CD8-positive, alpha-beta memory T cell (primary cell): ENCODE data around the gene AQP9. TPM values are rescaled to one million over a fixed set of nuclear protein-coding genes. Genes with fewer than 3 reads are reported as not detected.
A peak's percentile ranks its signal among the peaks of the same experiment; 100 is the strongest.

Experiments
- CTCF ChIA-PET: fragments of 350-600 bp; sonication (Branson Sonifier 250); formaldehyde crosslinking; loops from one replicate; lab custom pipeline; 2021; ENCODE audit warnings: antibody characterized with exemption; lab: Charles Lee
- POLR2A ChIA-PET: fragments of 350-600 bp; sonication (Branson Sonifier 250); formaldehyde crosslinking; loops from one replicate; lab custom pipeline; 2021; ENCODE audit warnings: antibody characterized with exemption; lab: Charles Lee
- DNase-seq, 5 donors: peaks; one replicate each; pipeline versions ENCODE4 v3.0.0 to v3.0.0-alpha.2; 2020 to 2022; ENCODE audit warnings: mixed read lengths in 1 of 5
- H3K27ac ChIP-seq: one replicate; pipeline ENCODE4 v1.7.0; 2013; ENCODE audit warnings: low read depth, mild to moderate bottlenecking, low read length, moderate library complexity
- H3K27me3 ChIP-seq: 2 replicates; pipeline ENCODE4 v1.7.0; 2013; ENCODE audit warnings: low read length, mild to moderate bottlenecking; ENCODE audit not compliant: insufficient read depth, poor library complexity, severe bottlenecking
- H3K36me3 ChIP-seq: 2 replicates; pipeline ENCODE4 v1.7.0; 2013; ENCODE audit warnings: mild to moderate bottlenecking, low read length, moderate library complexity; ENCODE audit not compliant: insufficient read depth
- H3K4me1 ChIP-seq: 2 replicates; pipeline ENCODE4 v1.7.0; 2013; ENCODE audit warnings: mild to moderate bottlenecking, low read length, moderate library complexity; ENCODE audit not compliant: insufficient read depth
- H3K4me3 ChIP-seq: 2 replicates; pipeline ENCODE4 v1.7.0; 2013; ENCODE audit warnings: mild to moderate bottlenecking, low read length
- H3K9me3 ChIP-seq: 2 replicates; pipeline ENCODE4 v1.7.0; 2013; ENCODE audit warnings: mild to moderate bottlenecking, low read length
- H3K27ac Mint-ChIP-seq, 8 donors: one replicate each; pipeline ENCODE4 v1.8.0; 2020 to 2021; ENCODE audit warnings: mixed read lengths in 8 of 8, mild to moderate bottlenecking in 6 of 8, inconsistent platforms in 3 of 8, moderate library complexity in 3 of 8
- H3K27me3 Mint-ChIP-seq, 2 donors: one replicate each; pipeline ENCODE4 v1.8.0; 2020 to 2021; ENCODE audit warnings: mixed read lengths in 2 of 2, mild to moderate bottlenecking in 1 of 2, moderate library complexity in 1 of 2
- H3K36me3 Mint-ChIP-seq, 3 donors: one replicate each; pipeline ENCODE4 v1.8.0; 2020 to 2021; ENCODE audit warnings: mixed read lengths in 3 of 3, inconsistent platforms in 1 of 3, mild to moderate bottlenecking in 1 of 3
- H3K4me1 Mint-ChIP-seq, 3 donors: one replicate each; pipeline ENCODE4 v1.8.0; 2020 to 2021; ENCODE audit warnings: mixed read lengths in 3 of 3, inconsistent platforms in 1 of 3, mild to moderate bottlenecking in 1 of 3
- H3K4me3 Mint-ChIP-seq, 7 donors: one replicate each; pipeline ENCODE4 v1.8.0; 2020 to 2021; ENCODE audit warnings: mixed read lengths in 7 of 7, mild to moderate bottlenecking in 6 of 7, moderate library complexity in 4 of 7, inconsistent platforms in 2 of 7
- H3K9me3 Mint-ChIP-seq, 5 donors: one replicate each; pipeline ENCODE4 v1.8.0; 2020 to 2022; ENCODE audit warnings: mixed read lengths in 5 of 5, mild to moderate bottlenecking in 3 of 5, moderate library complexity in 2 of 5, inconsistent platforms in 1 of 5
- polyA plus RNA-seq: library from polyadenylated mRNA; unstranded; fragments of 300-500 nt; fragmentation: Illumina TruSeq; gene quantifications from one replicate; pipeline ENCODE4 v1.2.3, GENCODE V29; 2021
- total RNA-seq, 2 experiments: library from RNA; stranded (reverse); gene quantifications; one replicate each; pipeline ENCODE4 v1.2.3, GENCODE V29; 2021

AQP9 gene
- under 1 TPM; 0.18 to 0.22 TPM for total RNA-seq
- not detected for polyA plus RNA-seq

- H3K27ac Mint-ChIP-seq: no peak within 1 kb of the TSS
- no peak within 1 kb of the TSS for H3K27ac ChIP-seq
- POLR2A ChIA-PET: no interaction called here
- no peaks in the 10 kb centered on the region for H3K27me3 ChIP-seq
- H3K4me3 Mint-ChIP-seq: no peak within 1 kb of the TSS
- H3K4me3 ChIP-seq: no peak within 1 kb of the TSS
- no peaks in the 10 kb centered on the region for H3K36me3 ChIP-seq
- no peaks in the 10 kb centered on the region for H3K4me1 Mint-ChIP-seq
- DNase-seq: no peak
- peaks cover 12 to 22% of the 10 kb centered on the region in 2 donors for H3K27me3 Mint-ChIP-seq
- CTCF ChIA-PET: no interaction called here
- H3K36me3 Mint-ChIP-seq: no peaks in the 10 kb centered on the region
- H3K9me3 Mint-ChIP-seq: no peaks in the 10 kb centered on the region
- H3K9me3 ChIP-seq: no peaks in the 10 kb centered on the region
- H3K4me1 ChIP-seq: no peaks in the 10 kb centered on the region
Observed at GRCh38 chr15:58138106-58138505, at the start of gene AQP9. Gene AQP9 (plus strand): TSS chr15:58138381. CDS start chr15:58138566, 185 bp downstream.

GRCh38 chr15:58095415-58095814, 42.8 kb upstream of the AQP9 start:
- H3K27me3 Mint-ChIP-seq: peaks cover 3 to 15% of the 10 kb centered on the region in 2 donors
- H3K27ac ChIP-seq: no peak overlapping the region
- H3K9me3 ChIP-seq: no peaks in the 10 kb centered on the region
- H3K4me3 ChIP-seq: no peak overlapping the region
- H3K36me3 ChIP-seq: no peaks in the 10 kb centered on the region
- H3K9me3 Mint-ChIP-seq: peaks cover 0 to 6% (median 2%) of the 10 kb centered on the region in 5 donors
- H3K36me3 Mint-ChIP-seq: no peaks in the 10 kb centered on the region
- no peak for DNase-seq
- no peaks in the 10 kb centered on the region for H3K27me3 ChIP-seq
- POLR2A ChIA-PET: no interaction called here
- H3K4me1 Mint-ChIP-seq: no peaks in the 10 kb centered on the region
- H3K4me3 Mint-ChIP-seq: no peak overlapping the region
- no peak overlapping the region for H3K27ac Mint-ChIP-seq
- H3K4me1 ChIP-seq: no peaks in the 10 kb centered on the region
- CTCF ChIA-PET: no interaction called here

- Mint-ChIP-seq H3K27ac (no peak overlapping the region), H3K4me1 (no peaks in the 10 kb centered on the region), H3K9me3 (peaks cover 0 to 6% (median 2%) of the 10 kb centered on the region in 5 donors), H3K36me3 (no peaks in the 10 kb centered on the region), H3K27me3 (peaks cover 5 to 25% of the 10 kb centered on the region in 2 donors), H3K4me3 (no peak overlapping the region)
- CTCF ChIA-PET: no interaction called here
- no peaks in the 10 kb centered on the region for H3K4me1 ChIP-seq
- POLR2A ChIA-PET: no interaction called here
- H3K27ac ChIP-seq: no peak overlapping the region
- peaks cover 4% of the 10 kb centered on the region for H3K27me3 ChIP-seq
- DNase-seq: no peak
- H3K4me3 ChIP-seq: no peak overlapping the region
- H3K36me3 ChIP-seq: no peaks in the 10 kb centered on the region
- no peaks in the 10 kb centered on the region for H3K9me3 ChIP-seq
Observed at GRCh38 chr15:58096529-58097084, 41.6 kb upstream of the AQP9 start.

- Mint-ChIP-seq H3K9me3 (peaks cover 0 to 2% (median 0%) of the 10 kb centered on the region in 5 donors), H3K36me3 (no peaks in the 10 kb centered on the region), H3K4me1 (no peaks in the 10 kb centered on the region), H3K27ac (no peak overlapping the region), H3K27me3 (peaks cover 8 to 50% of the 10 kb centered on the region in 2 donors), H3K4me3 (no peak overlapping the region)
- Histone ChIP-seq H3K4me1 (no peaks in the 10 kb centered on the region), H3K27me3 (peaks cover 4% of the 10 kb centered on the region), H3K9me3 (no peaks in the 10 kb centered on the region), H3K27ac (no peak overlapping the region), H3K36me3 (no peaks in the 10 kb centered on the region), H3K4me3 (no peak overlapping the region)
- CTCF ChIA-PET: no interaction called here
- POLR2A ChIA-PET: no interaction called here
- DNase-seq: no peak
Observed at GRCh38 chr15:58103482-58103881, 34.7 kb upstream of the AQP9 start.

GRCh38 chr15:58108117-58108516, 30.1 kb upstream of the AQP9 start:
- DNase-seq: no peak
- POLR2A ChIA-PET: no interaction called here
- no peak overlapping the region for H3K4me3 ChIP-seq
- no peaks in the 10 kb centered on the region for H3K9me3 ChIP-seq
- Mint-ChIP-seq H3K9me3 (no peaks in the 10 kb centered on the region), H3K27me3 (peaks cover 13 to 41% of the 10 kb centered on the region in 2 donors), H3K36me3 (no peaks in the 10 kb centered on the region), H3K4me1 (no peaks in the 10 kb centered on the region), H3K27ac (no peak overlapping the region), H3K4me3 (no peak overlapping the region)
- peak overlapping the region; percentile 6 for H3K27ac ChIP-seq
- H3K4me1 ChIP-seq: no peaks in the 10 kb centered on the region
- H3K36me3 ChIP-seq: no peaks in the 10 kb centered on the region
- no peaks in the 10 kb centered on the region for H3K27me3 ChIP-seq
- CTCF ChIA-PET: no interaction called here

GRCh38 chr15:58109419-58109818, 28.8 kb upstream of the AQP9 start:
- H3K4me1 ChIP-seq: no peaks in the 10 kb centered on the region
- Mint-ChIP-seq H3K9me3 (no peaks in the 10 kb centered on the region), H3K36me3 (no peaks in the 10 kb centered on the region), H3K4me1 (no peaks in the 10 kb centered on the region), H3K4me3 (no peak overlapping the region), H3K27ac (no peak overlapping the region), H3K27me3 (peaks cover 12 to 30% of the 10 kb centered on the region in 2 donors)
- H3K9me3 ChIP-seq: no peaks in the 10 kb centered on the region
- no peak for DNase-seq
- no peak overlapping the region for H3K27ac ChIP-seq
- no peaks in the 10 kb centered on the region for H3K27me3 ChIP-seq
- no peaks in the 10 kb centered on the region for H3K36me3 ChIP-seq
- ChIA-PET CTCF (no interaction called here), POLR2A (no interaction called here)
- H3K4me3 ChIP-seq: no peak overlapping the region

GRCh38 chr15:58110999-58111717, 27.0 kb upstream of the AQP9 start:
- Histone ChIP-seq H3K36me3 (no peaks in the 10 kb centered on the region), H3K9me3 (no peaks in the 10 kb centered on the region), H3K4me1 (no peaks in the 10 kb centered on the region), H3K27me3 (no peaks in the 10 kb centered on the region), H3K4me3 (no peak overlapping the region), H3K27ac (peak overlapping the region; percentile 58)
- H3K27me3 Mint-ChIP-seq: peaks cover 12 to 26% of the 10 kb centered on the region in 2 donors
- DNase-seq: no peak
- H3K4me1 Mint-ChIP-seq: no peaks in the 10 kb centered on the region
- no peaks in the 10 kb centered on the region for H3K36me3 Mint-ChIP-seq
- ChIA-PET CTCF (no interaction called here), POLR2A (no interaction called here)
- H3K4me3 Mint-ChIP-seq: no peak overlapping the region
- H3K9me3 Mint-ChIP-seq: no peaks in the 10 kb centered on the region
- H3K27ac Mint-ChIP-seq: no peak overlapping the region

- no peak overlapping the region for H3K27ac Mint-ChIP-seq
- no peaks in the 10 kb centered on the region for H3K27me3 ChIP-seq
- no peak overlapping the region for H3K4me3 Mint-ChIP-seq
- POLR2A ChIA-PET: no interaction called here
- peak overlapping the region; percentile 58 for H3K27ac ChIP-seq
- no peak for DNase-seq
- CTCF ChIA-PET: no interaction called here
- H3K27me3 Mint-ChIP-seq: peaks cover 10 to 23% of the 10 kb centered on the region in 2 donors
- no peaks in the 10 kb centered on the region for H3K4me1 Mint-ChIP-seq
- no peaks in the 10 kb centered on the region for H3K9me3 Mint-ChIP-seq
- H3K4me1 ChIP-seq: no peaks in the 10 kb centered on the region
- no peaks in the 10 kb centered on the region for H3K36me3 ChIP-seq
- no peaks in the 10 kb centered on the region for H3K9me3 ChIP-seq
- no peak overlapping the region for H3K4me3 ChIP-seq
- no peaks in the 10 kb centered on the region for H3K36me3 Mint-ChIP-seq
Observed at GRCh38 chr15:58111718-58112104, 26.5 kb upstream of the AQP9 start.
